OCI-LY3 (cell line): ENCODE data around the gene IDH3G.
A peak's percentile ranks its signal among the peaks of the same experiment; 100 is the strongest.

ENCODE experiments used
- H2AFZ ChIP-seq: fragments of 200-600, 300-600 bp; shearing (Covaris generic); 2 replicates; pipeline ENCODE4 v1.6.0; 2014; ENCODE audit warnings: antibody characterized with exemption, low read depth, low read length
- H3K27ac ChIP-seq: fragments of 200-600, 300-600 bp; sonication (generic); 2 replicates; pipeline ENCODE4 v1.5.1; 2014; ENCODE audit warnings: mild to moderate bottlenecking, low read length, moderate library complexity, mixed read lengths
- H3K27me3 ChIP-seq: fragments of 200-600, 300-600 bp; sonication (generic); 2 replicates; pipeline ENCODE4 v1.6.1; 2014; ENCODE audit warnings: low read depth, low read length, mixed read lengths
- H3K36me3 ChIP-seq: fragments of 200-600, 300-600 bp; sonication (generic); replicated peaks from 2 replicates; pipeline ENCODE3; 2014; ENCODE audit warnings: low read depth, low read length, mixed read lengths
- H3K4me1 ChIP-seq: fragments of 300-600, 200-600 bp; sonication (generic); 2 replicates; pipeline ENCODE4 v1.6.1; 2014; ENCODE audit warnings: low read length, mixed read lengths
- H3K4me2 ChIP-seq: fragments of 200-600, 300-600 bp; sonication (generic); 2 replicates; pipeline ENCODE4 v1.6.1; 2014; ENCODE audit warnings: low read length, mixed read lengths
- H3K4me3 ChIP-seq: fragments of 300-600, 200-600 bp; sonication (generic); 2 replicates; pipeline ENCODE4 v1.5.1; 2014; ENCODE audit warnings: antibody characterized with exemption, mild to moderate bottlenecking, low read length, moderate library complexity
- H3K79me2 ChIP-seq: fragments of 300-600, 200-600 bp; shearing (Covaris generic); 2 replicates; pipeline ENCODE4 v1.6.1; 2014; ENCODE audit warnings: mild to moderate bottlenecking, low read length, mixed read lengths
- H3K9ac ChIP-seq: fragments of 300-600, 200-600 bp; shearing (Covaris generic); 2 replicates; pipeline ENCODE4 v1.6.0; 2014; ENCODE audit warnings: mild to moderate bottlenecking, low read length, moderate library complexity
- H3K9me3 ChIP-seq: fragments of 200-600, 300-600 bp; shearing (Covaris generic); 2 replicates; pipeline ENCODE4 v1.6.1; 2014; ENCODE audit warnings: low read length, mixed read lengths; ENCODE audit not compliant: insufficient read depth
- H4K20me1 ChIP-seq: fragments of 200-600, 300-600 bp; sonication (generic); 2 replicates; pipeline ENCODE4 v1.6.1; 2016; ENCODE audit warnings: low read length, mixed read lengths; ENCODE audit not compliant: insufficient read depth
- EZH2phosphoT487 ChIP-seq: fragments of 200-600 bp; shearing (Covaris generic); IDR thresholded peaks from 2 replicates; pipeline ENCODE4 v1.6.1; 2018; ENCODE audit warnings: antibody characterized with exemption, mixed run types, low read depth
- TF ChIP-seq, protein P1 (sequence below): fragments of 200-600, 300-600 bp; sonication (generic); IDR thresholded peaks from 2 replicates; pipeline ENCODE4 v1.5.1; 2014; ENCODE audit warnings: antibody characterized with exemption, low read length, low read depth

Gene IDH3G

DNA sequence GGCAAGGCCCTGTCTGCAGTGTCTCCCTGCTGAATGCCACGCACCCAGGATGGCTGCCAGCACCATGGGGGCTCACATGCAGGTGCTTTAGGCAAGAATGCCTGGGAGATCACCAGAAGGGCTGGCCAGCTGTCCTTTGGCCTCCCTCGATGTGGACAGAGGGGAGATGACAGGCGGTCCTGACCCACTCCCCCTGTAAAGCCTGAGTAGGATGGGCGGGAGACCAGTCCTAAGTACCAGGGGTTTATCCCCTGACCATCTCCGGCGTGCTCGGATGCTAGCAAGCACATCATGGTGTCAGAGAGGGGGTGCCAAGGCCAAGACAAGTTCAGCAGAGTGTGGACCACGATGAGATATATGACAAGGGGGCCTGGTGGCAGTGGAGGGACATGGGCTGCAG is 30.9 kb upstream of the IDH3G start:
- H3K36me3 ChIP-seq = no peaks in the 10 kb centered on the region
- H3K9me3 ChIP-seq = no peaks in the 10 kb centered on the region
- H3K4me2 ChIP-seq = no peak overlapping the region
- no peak overlapping the region for H3K27ac ChIP-seq
- H3K27me3 ChIP-seq = peaks cover 6% of the 10 kb centered on the region; the same call in 1 of the 2 replicates
- H3K79me2 ChIP-seq = no peaks in the 10 kb centered on the region
- H3K9ac ChIP-seq = no peak overlapping the region
- peaks cover 12% of the 10 kb centered on the region for H3K4me1 ChIP-seq
- TF ChIP-seq, protein P1, sequence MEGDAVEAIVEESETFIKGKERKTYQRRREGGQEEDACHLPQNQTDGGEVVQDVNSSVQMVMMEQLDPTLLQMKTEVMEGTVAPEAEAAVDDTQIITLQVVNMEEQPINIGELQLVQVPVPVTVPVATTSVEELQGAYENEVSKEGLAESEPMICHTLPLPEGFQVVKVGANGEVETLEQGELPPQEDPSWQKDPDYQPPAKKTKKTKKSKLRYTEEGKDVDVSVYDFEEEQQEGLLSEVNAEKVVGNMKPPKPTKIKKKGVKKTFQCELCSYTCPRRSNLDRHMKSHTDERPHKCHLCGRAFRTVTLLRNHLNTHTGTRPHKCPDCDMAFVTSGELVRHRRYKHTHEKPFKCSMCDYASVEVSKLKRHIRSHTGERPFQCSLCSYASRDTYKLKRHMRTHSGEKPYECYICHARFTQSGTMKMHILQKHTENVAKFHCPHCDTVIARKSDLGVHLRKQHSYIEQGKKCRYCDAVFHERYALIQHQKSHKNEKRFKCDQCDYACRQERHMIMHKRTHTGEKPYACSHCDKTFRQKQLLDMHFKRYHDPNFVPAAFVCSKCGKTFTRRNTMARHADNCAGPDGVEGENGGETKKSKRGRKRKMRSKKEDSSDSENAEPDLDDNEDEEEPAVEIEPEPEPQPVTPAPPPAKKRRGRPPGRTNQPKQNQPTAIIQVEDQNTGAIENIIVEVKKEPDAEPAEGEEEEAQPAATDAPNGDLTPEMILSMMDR = no peak
- TF ChIP-seq EZH2phosphoT487 = no peak
- no peaks in the 10 kb centered on the region for H4K20me1 ChIP-seq
- H2AFZ ChIP-seq = no peak overlapping the region
- H3K4me3 ChIP-seq = no peak overlapping the region

DNA sequence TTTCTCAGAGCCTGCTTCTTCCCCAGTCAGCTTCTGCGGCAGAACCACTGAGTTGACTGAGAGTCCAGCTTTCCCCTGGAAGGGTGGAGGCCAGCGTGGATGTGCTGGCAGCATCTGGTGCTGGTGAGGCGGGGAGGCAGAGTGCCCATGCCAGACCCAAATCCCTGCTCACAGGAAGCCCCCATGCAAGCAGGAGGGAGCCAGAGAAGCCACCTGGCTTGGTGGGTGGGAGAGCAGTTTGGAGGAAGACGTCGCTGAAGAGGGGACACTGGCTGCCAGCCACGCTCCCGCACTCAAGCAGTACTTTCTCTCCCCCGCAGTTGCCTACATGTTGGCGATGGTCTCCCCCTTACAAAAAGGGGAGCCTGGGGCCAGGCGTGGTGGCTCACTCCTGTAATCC is 30.2 kb upstream of the IDH3G start:
- no peaks in the 10 kb centered on the region for H3K36me3 ChIP-seq
- TF ChIP-seq, protein P1 = no peak
- TF ChIP-seq EZH2phosphoT487 = no peak
- H3K4me3 ChIP-seq = no peak overlapping the region
- no peak overlapping the region for H3K9ac ChIP-seq
- H3K27me3 ChIP-seq = peaks cover 6% of the 10 kb centered on the region
- H3K4me2 ChIP-seq = no peak overlapping the region
- H3K9me3 ChIP-seq = no peaks in the 10 kb centered on the region
- H3K4me1 ChIP-seq = peaks cover 12% of the 10 kb centered on the region
- H3K27ac ChIP-seq = no peak overlapping the region
- H2AFZ ChIP-seq = no peak overlapping the region
- no peaks in the 10 kb centered on the region for H3K79me2 ChIP-seq
- H4K20me1 ChIP-seq = no peaks in the 10 kb centered on the region

DNA sequence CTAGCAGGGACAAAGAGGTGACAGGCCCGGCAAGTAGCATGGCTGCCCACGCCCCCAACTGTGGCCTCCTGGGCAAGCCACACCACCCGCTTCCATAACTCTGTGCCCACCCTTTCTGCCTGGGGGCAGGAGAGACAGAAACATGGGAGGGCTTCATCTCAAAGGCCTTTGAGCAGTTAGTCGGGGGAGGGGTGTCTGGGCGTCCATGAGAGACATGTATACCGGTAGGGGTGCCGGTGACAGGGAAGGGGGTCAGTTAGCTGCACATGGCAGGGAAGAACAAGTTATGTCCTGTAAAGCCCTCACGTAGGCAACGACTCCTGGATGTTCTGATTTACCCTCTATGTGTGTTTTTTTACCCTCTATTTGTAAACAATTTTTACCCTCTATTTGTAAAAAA is 26.9 kb upstream of the IDH3G start:
- peaks cover 6% of the 10 kb centered on the region for H3K27me3 ChIP-seq
- H3K27ac ChIP-seq = no peak overlapping the region
- no peak overlapping the region for H3K9ac ChIP-seq
- no peaks in the 10 kb centered on the region for H4K20me1 ChIP-seq
- peak overlapping the region; percentile 51 for H3K4me3 ChIP-seq
- H2AFZ ChIP-seq = peak overlapping the region; percentile 71; the same call in 1 of the 2 replicates
- no peaks in the 10 kb centered on the region for H3K36me3 ChIP-seq
- no peaks in the 10 kb centered on the region for H3K9me3 ChIP-seq
- H3K4me2 ChIP-seq = peak overlapping the region; percentile 65
- TF ChIP-seq EZH2phosphoT487 = no peak
- TF ChIP-seq, protein P1 = no peak
- no peaks in the 10 kb centered on the region for H3K79me2 ChIP-seq
- H3K4me1 ChIP-seq = peaks cover 12% of the 10 kb centered on the region

DNA sequence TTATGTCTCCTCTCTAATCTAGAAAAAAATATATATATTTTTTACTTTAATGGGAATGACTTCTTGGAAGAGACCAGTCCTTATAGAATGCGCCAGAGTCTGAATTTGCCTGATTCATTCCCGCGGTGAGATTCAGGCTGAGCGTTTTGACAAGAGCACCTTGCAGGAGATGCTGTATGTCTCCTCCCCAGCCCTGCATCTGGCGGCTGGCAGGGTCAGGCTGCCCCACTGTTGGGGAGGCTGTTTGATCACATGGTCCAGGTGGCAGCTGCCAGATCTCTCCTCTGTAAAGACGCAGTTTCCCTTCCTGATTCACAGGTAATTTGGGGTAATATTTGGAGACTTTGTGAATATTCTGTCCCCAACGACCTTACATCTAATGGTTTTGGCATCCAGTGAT is 26.4 kb upstream of the IDH3G start:
- H4K20me1 ChIP-seq = no peaks in the 10 kb centered on the region
- TF ChIP-seq, protein P1 = no peak
- no peak for TF ChIP-seq EZH2phosphoT487
- no peaks in the 10 kb centered on the region for H3K36me3 ChIP-seq
- peaks cover 6% of the 10 kb centered on the region for H3K27me3 ChIP-seq
- peaks cover 12% of the 10 kb centered on the region for H3K4me1 ChIP-seq
- H3K9ac ChIP-seq = no peak overlapping the region
- no peaks in the 10 kb centered on the region for H3K9me3 ChIP-seq
- H3K27ac ChIP-seq = no peak overlapping the region
- H3K79me2 ChIP-seq = no peaks in the 10 kb centered on the region
- H3K4me3 ChIP-seq = peak overlapping the region; percentile 51
- H3K4me2 ChIP-seq = peak overlapping the region; percentile 65
- H2AFZ ChIP-seq = peak overlapping the region; percentile 71; the same call in 1 of the 2 replicates
